Activated CD4-positive, alpha-beta T cell treated with anti-CD3 and anti-CD28 coated beads, Interleukin-2, amount 50 U/mL, for 1 hour (primary cell): ENCODE measurements around the gene DKK3.
"Not testable (repeated sequence)": the region's sequence is repeated elsewhere in the genome, so short reads cannot be mapped to it uniquely, and the experiment has no call there.

ENCODE experiments used
- DNase-seq: peaks from one replicate; pipeline ENCODE4 v3.0.0-alpha.2; 2020

The DKK3 gene

DNA sequence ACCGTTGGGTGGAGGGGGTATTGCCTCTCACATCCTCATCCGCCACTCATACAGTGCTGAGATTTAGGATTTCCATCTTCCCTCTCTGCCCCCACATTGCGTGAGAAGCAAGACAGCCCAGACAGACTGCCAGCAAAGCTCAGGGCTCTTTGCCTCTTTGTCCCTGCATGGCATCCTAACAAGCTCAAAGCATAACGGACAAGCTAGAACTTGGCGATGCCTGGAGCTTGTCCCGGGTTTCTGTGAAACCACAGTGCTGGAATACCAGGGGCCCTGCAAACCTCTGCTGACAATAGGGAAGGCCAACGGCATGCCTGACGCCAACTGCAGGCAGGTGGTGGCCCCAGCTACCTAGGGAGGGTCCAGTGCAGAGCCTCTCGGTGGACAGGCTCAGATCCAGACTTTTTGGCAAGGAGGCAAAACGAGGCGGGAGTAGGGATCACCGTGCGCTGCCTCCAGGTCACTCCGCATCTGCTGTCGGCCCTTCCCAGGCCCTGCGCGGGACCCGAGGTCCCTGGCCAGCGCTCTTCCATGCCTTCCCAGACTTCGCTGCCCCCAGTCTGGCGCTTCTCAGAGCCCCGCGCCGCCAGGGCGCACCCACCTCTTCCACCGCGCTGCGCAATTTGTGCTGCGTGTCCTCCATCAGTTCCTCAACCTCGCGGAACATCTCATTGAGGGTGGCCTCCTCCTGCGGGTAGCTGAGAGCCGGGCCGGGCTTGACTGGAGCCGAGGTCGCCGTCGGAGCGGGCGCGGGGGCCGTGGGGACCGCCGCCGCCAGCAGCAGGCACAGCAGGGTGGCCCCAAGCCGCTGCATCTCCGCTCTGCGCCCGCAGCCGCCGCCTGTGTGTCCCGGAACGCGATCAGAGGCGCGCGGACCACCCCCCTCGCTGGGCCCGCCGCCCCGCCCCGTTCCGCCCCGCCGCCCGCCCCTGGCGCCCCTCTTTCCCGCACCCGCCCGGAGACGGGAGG lies at the start of gene DKK3:
Gene DKK3, minus strand, starts transcription at position 858 of the 969 bp plus-strand sequence. Its CDS starts 44 bp downstream, at position 814.
- no peak for DNase-seq

DNA sequence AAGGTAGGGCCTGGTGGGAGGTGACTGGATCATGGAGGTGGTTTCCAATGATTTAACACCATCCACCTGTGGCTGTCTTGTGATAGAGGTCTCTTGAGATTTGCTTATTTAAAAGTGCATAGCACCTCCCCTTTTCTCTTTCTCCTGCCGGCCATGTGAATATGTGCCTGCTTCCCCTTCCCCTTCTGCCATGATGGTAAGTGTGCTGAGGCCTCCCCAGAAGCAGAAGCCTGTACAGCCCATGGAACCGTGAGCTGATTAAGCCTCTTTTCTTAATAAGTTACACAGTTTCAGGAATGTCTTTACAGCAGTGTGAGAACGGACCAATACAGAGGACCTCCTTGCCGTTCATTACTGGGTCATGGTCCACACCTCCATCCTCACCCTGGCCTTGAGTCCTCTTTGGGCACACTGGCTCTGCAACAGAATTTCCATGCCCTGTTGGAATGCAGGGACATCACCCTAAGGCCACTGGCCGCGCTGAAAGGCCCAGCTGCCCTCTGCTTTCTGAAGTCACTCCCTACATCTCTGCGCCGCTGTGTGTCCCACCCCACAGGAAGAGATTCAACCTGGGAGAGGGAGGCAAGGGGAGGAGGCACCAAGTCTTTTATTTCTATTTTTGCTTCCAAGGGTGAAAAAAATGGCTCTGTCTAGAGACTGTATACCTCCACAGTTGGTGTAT lies 49.0 kb upstream of the DKK3 start:
- no peak for DNase-seq

DNA sequence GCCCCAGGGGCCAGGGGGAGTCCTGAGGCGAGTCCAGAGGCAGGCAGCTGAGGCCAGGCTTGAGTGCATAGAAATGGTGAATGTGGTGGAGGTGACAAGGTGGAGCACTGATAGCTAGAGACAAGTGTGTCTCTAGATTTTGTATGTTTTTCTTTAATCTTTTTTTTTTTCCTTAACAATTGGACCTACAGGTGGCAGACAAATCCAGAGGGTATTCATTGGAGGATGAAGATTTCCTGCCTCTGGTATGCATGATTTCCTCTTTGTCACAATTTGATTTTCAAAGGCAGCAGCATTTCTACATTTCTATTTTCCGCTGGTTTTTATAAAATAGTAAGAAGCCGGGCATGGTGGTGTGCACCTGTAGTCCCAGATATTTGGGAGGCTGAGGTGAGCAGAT lies 47.7 kb upstream of the DKK3 start:
- no peak for DNase-seq

DNA sequence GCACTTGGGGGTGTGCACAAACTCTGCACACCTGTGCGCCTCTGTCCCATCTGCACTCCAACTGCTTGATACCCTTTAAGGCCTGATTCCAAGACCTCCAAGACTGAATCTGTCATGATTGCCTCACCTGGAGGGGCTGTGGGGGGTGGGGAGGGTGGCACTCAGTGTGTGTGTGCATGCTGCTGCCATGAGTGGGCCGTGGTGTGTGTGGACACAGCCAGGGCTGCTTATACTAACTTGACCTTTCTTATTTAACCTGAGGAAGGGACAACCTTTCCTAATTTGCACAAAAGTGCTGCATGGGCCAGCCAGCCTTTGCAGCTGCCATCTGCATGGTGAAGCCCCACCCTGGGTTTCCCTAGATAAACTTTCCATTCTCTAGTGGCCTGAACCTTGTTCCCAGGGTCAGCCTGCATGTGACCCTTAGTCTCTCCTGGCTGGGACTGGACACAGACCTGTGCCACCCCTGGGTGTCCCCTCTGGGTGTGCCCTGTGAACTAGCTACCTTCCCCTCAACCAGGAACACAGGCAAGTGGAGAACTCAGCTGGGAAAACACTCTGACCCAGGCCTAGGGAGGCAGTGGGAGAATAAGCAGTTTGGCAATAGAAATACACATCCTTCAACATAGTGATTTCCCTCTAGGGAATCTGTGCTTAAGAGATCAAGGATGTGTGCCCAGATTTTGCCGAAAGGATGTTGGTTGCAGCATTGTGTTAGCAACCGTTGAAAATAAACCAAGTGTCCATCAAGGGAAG lies 45.4 kb upstream of the DKK3 start:
- no peak for DNase-seq

DNA sequence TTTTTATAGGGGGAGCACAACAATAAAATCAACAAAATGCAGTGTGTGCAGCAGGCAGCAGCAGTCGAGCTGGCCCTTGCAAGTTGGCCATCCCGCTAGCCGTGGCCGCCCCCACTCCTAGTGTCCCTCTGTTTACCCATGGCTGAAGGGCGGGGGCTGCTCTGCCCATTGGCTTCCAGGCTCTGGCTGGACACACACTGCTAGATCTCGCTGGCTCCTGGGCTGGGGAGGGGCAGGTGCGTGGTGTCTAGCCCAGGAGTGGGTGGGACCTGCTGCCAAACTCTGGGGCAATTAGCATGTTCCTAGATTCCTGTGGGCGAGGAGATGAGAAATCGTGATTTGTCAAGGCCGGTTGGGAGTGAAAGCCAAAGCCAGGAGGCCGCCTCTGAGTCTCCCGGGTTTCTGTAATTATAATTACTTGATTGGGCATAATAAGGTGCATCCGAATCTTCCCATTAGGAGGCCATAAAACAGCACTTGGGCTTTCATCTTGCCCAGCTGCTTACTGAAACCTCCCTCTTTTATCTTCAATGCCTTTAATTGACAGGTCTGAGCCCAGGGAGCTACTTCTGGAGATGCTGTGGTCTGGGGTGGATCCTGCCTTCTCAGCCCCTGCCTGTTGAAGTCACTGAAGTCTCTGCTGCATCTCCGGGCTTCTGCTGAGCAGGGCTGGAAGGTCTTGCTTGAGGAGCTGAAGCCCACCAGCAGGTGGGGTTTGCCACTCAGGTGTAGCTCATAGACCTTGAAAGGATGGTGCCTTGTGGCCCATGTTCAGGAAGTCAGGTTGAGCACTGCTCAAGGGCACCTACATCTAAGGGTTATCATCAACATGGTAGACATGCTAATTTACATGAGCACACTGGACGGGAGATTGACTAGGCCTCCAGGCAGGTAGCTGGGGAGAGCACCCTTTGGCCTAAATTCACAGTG lies 44.5 kb upstream of the DKK3 start:
- no peak for DNase-seq

DNA sequence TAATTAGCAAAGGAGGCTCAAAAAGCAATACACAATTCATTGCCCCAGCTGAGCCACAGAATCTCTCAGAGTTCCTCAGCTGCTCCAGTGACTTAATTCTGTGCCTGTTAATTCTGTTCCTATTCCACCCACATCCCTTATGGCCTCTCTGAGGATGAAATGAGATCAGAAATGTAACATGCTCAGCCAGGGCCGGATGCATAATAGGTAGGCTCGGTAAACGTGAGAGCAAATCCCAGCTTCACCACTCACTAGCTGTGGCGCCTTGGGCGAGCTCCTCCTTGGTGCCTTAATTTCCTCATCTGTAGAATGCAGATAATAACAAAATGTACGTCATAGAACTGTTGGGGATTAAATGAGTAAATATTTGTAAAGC lies 42.8 kb upstream of the DKK3 start:
- DNase-seq, result no peak

DNA sequence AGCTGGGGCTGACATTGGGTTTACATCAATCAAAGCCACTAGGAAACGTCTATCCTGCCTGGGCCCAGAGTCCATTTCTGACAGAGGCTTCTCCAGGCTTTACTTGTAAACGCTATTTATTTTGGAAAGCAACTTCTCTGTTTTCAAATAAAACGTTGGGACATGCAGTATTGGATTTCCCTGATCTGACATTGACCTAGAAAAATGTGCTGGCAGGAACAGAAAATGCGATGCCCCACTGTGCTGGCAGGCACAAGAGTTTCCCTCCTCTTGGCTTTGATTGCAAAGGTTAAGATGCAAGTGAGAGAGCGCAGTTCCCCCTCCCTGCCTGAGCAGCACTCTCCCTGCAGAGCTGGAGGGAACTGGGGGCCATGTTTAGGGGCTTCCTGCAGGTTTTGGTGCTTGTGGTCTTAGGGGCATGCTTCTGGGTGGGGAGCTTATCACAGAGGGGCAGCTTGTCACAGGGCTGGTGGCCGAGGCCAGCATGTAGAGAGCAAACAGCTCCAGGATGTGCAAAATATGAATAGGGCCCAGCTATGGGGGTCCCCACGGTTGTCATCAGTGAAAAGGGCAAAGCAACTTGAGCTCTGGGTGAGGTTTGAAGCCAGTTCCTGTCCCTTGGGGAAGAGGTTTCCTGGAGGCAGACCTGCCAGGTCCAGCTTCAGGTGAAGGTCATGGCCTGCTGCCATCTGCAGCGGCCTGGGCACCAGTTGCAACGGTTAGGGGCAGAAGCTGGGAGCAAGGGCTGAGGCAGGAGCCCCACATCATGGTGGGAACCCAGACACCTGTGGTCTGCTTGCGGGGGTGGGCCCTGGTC lies 42.3 kb upstream of the DKK3 start:
- no peak for DNase-seq

DNA sequence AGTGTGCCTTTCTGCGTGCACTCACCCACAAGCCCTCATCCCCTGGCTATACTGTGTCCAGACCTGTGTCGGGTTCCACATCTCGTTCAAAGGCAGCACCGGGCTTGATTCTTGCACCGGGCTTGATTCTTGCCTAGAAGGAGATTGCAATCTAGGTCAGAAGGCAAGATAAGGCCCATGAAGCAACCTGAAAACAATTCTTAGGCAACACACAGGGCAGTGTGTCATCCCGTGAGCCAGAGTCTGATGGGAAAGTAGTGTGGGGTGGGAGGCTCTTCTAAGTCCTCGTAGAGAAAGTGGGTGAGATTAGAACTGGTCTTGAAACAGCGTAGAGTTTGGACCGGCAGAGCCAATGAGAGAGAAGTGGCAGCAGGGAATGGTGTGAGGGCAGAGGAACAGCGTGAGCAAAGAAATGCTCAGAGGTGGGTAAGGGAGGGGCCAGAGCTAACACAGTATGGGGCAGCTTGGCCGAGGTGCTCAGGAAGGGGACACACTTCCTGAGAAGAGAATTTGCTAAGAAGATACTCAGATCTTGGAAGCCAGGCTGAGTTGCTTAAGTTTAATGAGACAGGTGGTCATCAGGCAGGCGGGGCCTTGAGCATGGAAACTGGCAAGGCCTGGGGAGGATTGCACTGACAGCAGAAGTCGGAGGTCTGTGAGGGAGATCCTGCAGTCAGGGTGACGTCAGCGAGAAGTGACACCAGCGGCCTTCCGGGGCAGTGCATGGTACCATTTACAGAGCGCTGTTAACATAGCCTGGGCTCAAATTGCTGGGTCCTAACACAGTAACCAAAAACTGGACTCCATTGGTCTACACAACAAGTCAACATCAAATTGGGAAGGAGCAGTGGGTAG lies 40.7 kb upstream of the DKK3 start:
- no peak for DNase-seq

DNA sequence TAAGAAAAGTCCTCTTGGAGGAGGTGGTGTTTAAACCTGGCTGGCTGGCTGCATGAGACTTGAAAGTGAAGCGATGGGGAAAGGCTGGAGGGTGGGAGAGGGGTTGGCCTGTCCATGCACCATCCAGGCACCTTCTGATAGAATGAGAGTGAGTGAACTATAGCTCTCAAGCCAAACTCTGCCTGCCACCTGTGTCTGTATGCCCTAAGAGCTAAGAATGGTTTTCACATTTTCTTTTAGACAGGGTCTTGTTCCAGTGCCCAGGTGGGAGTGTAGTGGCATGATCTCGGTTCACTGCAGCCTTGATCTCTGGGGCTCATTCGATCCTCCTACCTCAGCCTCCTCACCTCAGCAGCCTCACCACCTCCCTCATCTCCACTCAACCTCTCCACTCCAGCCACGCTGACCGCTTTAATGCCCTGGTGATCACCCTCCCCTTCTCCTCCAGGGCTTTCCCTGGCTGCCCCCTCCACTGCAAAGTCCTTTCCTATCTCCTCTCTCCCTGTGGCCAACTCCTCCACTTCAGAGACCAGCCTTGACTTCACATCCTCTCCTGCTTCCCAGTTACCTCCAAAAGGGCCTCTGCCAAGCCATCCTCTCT lies 38.3 kb upstream of the DKK3 start:
- DNase-seq, result no peak

DNA sequence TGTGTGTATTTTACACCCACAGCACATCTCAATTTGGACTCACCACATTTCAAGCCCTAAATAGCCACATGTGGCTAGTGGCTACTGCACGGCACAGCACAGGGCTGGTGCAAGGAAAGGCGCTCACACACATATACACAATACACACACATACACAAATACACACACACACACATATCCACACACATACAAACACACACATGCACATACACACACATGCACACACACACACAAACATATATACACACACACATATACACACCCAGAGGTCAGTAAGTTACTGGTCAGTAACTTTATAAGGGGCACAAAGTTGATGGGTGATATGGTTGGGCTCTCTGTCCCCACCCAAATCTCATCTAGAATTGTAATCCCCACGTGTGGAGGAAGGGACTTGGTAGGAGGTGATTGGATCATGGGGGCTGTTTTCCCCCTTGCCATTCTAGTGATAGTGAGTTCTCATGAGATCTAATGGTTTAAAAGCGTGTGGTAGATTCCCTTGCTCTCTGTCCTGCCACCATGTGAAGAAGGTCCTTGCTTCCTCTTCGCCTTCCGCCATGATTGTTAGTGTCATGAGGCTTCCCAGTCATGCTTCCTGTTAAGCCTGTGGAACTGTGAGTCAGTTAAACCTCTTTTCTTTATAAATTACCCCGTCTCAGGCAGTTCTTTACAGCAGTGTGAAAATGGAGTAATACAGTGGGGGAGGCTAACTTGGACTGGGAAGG lies 37.6 kb upstream of the DKK3 start:
- DNase-seq, result no peak

DNA sequence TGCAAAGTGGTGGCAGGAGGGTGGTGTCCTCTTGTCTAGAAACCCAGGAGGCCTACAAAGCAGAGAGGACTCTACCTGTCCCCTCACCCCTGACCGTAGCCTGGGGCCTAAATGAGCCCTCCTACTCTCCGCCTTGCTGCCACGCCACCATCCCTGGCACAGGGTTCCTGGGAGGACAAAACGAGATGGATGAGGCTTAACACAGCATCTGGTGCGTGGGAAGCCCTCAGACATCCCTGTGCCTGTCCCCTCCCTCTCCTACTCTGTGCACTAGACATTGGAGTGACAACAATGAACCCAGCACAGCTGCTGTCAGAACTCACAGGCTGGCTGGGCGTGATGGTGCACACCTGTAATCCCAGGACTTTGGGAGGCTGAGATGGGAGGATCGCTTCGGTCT lies 36.4 kb upstream of the DKK3 start:
- no peak for DNase-seq

DNA sequence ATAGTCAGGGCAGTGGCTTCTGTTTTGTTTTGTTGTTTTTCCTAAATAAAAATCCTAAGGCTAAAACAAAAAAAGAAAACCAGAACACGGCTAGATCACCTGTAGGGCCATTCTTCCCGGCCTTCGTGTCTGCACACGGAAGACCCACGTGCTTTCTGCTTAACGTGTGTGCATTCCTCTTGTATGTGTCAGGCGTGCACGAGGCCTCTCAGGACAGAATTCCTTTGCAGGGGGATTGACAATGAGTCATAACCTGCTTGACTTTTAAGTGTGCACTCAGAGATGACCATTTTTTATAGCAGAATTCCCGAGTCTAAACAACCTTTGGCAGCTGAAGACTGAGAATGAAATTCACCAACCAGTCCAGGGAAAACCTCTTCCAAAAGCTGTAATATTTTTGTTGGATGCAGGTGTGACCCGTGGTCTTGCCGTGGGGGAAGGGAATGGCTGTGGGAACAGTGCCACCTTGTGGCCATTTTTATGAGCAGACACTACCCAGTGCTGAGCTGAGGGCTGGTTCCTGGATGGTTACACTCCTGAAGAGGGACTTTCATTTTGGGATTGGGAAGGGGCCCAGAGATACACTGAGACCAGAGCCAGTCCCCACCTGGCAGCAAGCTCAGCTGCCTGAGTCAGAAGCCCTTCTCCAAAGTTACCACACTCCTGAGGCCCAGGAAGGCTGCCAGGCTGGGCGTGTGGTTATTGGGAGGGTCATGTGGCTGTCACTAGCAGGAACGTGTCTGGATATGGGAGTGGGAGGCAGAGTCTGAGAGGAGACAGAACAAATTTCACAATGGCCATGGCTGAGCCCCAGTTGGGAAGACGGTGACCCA lies 35.7 kb upstream of the DKK3 start:
- DNase-seq, result peak; percentile 50

DNA sequence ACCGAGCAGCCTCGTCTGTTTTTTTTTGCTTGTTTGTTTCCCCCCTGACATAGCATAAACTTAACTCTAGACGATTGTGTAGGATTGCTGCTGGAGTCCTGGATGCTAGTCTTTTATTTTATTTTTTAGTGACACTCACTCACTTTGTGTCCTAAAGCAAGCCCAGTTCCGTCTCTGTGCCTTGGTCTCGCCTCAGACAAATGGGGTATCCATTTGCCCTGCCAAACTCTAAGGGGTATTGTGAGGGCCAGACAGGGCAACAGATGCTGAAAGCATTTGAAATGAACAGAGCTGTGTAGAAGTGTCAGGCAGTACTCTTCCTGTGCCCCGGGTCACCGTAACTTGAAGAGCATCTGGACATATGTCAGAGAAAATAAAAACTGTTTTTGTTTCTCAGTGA lies 34.8 kb upstream of the DKK3 start:
- DNase-seq, result no peak

DNA sequence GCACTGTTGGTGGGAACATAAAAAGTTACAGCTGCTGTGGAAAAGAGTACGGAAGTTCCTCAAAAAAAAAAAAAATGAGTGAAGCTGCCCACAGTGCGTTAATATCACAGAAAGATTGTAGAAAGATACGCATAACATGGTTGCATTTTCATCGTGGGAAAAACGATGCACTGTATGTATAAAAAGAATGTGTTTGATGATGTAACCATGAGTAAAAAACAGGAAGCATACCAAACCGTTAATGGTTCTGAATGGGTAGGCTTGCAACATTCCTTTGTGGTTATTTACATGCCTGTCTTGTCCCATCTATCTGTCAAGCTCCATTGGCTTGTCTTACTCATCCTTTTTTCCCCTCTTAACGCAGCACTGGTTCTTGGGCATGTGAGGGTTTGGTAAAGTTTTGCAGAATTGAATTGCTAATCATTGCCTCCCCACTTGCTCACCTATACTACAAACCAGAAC lies 33.8 kb upstream of the DKK3 start:
- no peak for DNase-seq

DNA sequence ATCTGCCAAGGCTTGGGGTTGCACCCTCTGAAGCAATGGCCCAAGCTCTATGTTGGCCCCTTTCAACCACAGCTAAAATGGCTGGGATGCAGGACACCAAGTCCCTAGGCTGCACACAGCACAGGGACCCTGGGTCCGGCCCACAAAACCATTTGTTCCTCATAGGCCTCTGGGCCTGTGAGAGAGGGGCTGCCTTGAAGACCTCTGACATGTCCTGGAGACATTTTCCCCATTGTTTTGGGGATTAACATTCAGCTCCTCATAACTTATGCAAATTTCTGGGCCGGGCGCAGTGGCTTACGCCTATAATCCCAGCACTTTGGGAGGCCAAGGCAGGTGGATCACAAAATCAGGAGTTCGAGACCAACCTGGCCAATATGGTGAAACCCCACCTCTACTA lies 32.3 kb upstream of the DKK3 start:
- DNase-seq, result not testable (repeated sequence)

DNA sequence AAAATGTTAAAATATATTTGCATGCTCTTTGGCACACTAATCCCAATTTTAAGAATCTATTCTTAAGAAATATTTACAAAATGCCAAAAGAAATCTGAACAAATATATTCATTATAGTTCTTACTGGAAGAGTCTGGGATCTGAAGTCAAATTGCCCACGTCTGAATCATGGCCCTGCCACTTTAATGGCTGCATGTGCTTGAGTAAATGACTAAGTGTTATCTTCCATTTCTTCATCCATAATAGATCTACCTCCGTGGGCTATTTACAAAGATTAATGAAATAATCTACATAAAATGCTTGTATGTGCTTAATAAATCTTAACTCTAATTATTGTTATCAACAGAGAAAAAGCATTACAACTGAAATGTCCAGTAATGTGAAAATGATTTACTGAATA lies 24.5 kb upstream of the DKK3 start:
- DNase-seq, result no peak

DNA sequence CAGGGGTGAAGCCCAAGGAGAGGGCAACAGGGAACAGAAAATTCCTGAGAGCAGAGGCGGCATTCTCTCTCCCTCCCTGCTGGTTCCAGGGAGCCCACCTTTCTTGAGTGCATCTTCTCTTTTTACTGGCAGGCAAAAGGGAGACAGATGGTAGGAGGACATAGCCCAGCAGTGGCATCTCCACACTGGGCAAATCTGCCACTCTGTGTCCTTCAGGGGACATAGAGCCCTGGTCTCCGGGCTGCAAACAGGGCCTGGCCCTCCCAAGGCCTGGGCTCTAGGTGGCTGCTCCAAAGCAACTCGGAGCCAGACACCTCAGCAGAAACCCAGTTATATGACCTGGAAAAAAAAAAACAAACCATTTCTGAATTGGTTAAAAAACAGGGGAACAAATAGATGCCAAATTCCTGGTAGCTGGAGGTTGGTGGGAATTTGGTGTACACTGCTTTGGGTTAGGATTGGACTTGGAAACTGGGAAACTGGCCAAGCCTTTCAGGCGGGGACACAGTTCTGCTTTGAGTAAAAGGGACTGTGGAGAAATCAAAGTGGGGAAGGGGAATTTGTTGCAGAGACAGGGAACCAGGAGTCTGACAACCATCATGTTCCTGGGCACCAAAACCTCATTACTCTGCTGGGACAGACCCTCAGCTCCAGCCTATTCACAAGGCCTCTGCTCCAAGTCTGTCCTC lies 23.6 kb upstream of the DKK3 start:
- DNase-seq, result no peak
